HepG2 (cell line): ENCODE measurements around the gene AGBL1. TPM values are rescaled to one million over a fixed set of nuclear protein-coding genes. Genes with fewer than 3 reads are reported as not detected.
A peak's percentile ranks its signal among the peaks of the same experiment; 100 is the strongest.

ENCODE experiments used
- ATAC-seq: fragments of 200-7000 bp; cut with Tn5 transposase; 3 replicates; pipeline ENCODE4 v1.9.1; 2020; ENCODE audit warnings: mild to moderate bottlenecking, moderate library complexity
- BruUV-seq: library from RNA; stranded (reverse); fragments of 400-500 nt; replicated peaks from 2 replicates; lab custom pipeline; 2021; lab: Mats Ljungman, UMichigan
- CTCF ChIA-PET: fragments of 300-600 bp; formaldehyde crosslinking; extraction: SDS; loops from one replicate; lab custom pipeline; 2021; ENCODE audit warnings: low total read pairs, inconsistent platforms, low intra/inter-chr PET ratio; lab: Yijun Ruan, JAX
- POLR2A ChIA-PET: fragments of 350-600 bp; sonication (Branson Sonifier 250); formaldehyde crosslinking; loops from one replicate; lab custom pipeline; 2020; ENCODE audit warnings: antibody characterized with exemption, inconsistent platforms; lab: Yijun Ruan, JAX
- DNase-seq: peaks from one replicate; pipeline ENCODE4 v3.0.0-alpha.2; 2015; ENCODE audit warnings: low spot score
- FAIRE-seq: peaks from 3 replicates; lab custom pipeline; 2011; peaks lifted over from hg19 to GRCh38; lab: Jason Lieb, UNC
- H2AFZ ChIP-seq: one replicate; pipeline ENCODE4 v1.6.1; 2011; ENCODE audit warnings: low read length, inconsistent platforms
- H3K27ac ChIP-seq: fragments of 300-600 bp; 3 replicates; pipeline ENCODE4 v1.8.0; 2011; ENCODE audit warnings: mixed run types, mild to moderate bottlenecking, mixed read lengths, low read length, inconsistent platforms; ENCODE audit not compliant: insufficient read depth; ENCODE audit errors: extremely low read length
- H3K27me3 ChIP-seq, 2 experiments: fragments of 200-600 bp in 1 of 2; 2 replicates in 1 of 2; 3 replicates in 1 of 2; pipeline versions ENCODE4 v1.6.0 to v1.8.0; 2011; ENCODE audit warnings: low read length in 2 of 2, mild to moderate bottlenecking in 2 of 2, moderate library complexity in 2 of 2, inconsistent platforms in 1 of 2; ENCODE audit not compliant: insufficient read depth in 2 of 2, control insufficient read depth in 1 of 2
- H3K36me3 ChIP-seq, 2 experiments: fragments of 200-600 bp in 1 of 2; replicated peaks in 1 of 2; 2 replicates in 1 of 2; 3 replicates in 1 of 2; pipeline versions ENCODE4 v1.5.1 to v1.8.0; 2011; ENCODE audit warnings: low read length in 2 of 2, inconsistent platforms in 1 of 2; ENCODE audit not compliant: insufficient read depth in 2 of 2, control insufficient read depth in 1 of 2
- H3K4me1 ChIP-seq: 2 replicates; pipeline ENCODE4 v1.5.1; 2012; ENCODE audit warnings: low read length, inconsistent platforms; ENCODE audit not compliant: insufficient read depth
- H3K4me2 ChIP-seq: 2 replicates; pipeline ENCODE4 v1.6.0; 2011; ENCODE audit warnings: low read depth, low read length, inconsistent platforms
- H3K4me3 ChIP-seq, 3 experiments: fragments of 200-600 bp in 1 of 3; sonication (generic), shearing (Covaris generic) in 1 of 3; replicated peaks in 1 of 3; 2 replicates each; pipeline ENCODE4 v1.5.1; 2011 to 2016; ENCODE audit warnings: low read length in 3 of 3, inconsistent platforms in 2 of 3, low read depth in 2 of 3, mild to moderate bottlenecking in 2 of 3, control low read depth in 1 of 3, mixed read lengths in 1 of 3; ENCODE audit not compliant: insufficient read depth in 1 of 3
- H3K79me2 ChIP-seq: one replicate; pipeline ENCODE4 v1.6.1; 2011; ENCODE audit warnings: low read length, inconsistent platforms; ENCODE audit not compliant: insufficient read depth
- H3K9ac ChIP-seq: 2 replicates; pipeline ENCODE4 v1.6.0; 2011; ENCODE audit warnings: mild to moderate bottlenecking, low read depth, low read length, inconsistent platforms; ENCODE audit not compliant: insufficient read depth
- H3K9me3 ChIP-seq: 2 replicates; pipeline ENCODE4 v1.5.1; 2012; ENCODE audit warnings: mild to moderate bottlenecking, low read length
- H4K20me1 ChIP-seq: 2 replicates; pipeline ENCODE4 v1.6.0; 2011; ENCODE audit warnings: inconsistent platforms, mild to moderate bottlenecking, low read length, moderate library complexity; ENCODE audit not compliant: insufficient read depth
- ATF3 ChIP-seq: sonication (generic); formaldehyde crosslinking; IDR thresholded peaks from 2 replicates; pipeline ENCODE4 v1.4.0; 2020; ENCODE audit warnings: missing genetic modification reagents
- ETS1 ChIP-seq: sonication (generic); formaldehyde crosslinking; IDR thresholded peaks from 2 replicates; pipeline ENCODE4 v1.4.0; 2020; ENCODE audit warnings: missing genetic modification reagents
- MAFF ChIP-seq: IDR thresholded peaks from 2 replicates; pipeline ENCODE4 v1.6.1; 2011; ENCODE audit warnings: low read depth, low read length, improper control_type of control experiment
- MAFK ChIP-seq, 2 experiments: IDR thresholded peaks in 1 of 2; conservative IDR thresholded peaks in 1 of 2; 2 replicates each; pipeline ENCODE4 v1.6.1; 2011; ENCODE audit warnings: improper control_type of control experiment in 2 of 2, low read length in 2 of 2
- MAZ ChIP-seq, 2 experiments: sonication (generic) in 1 of 2; formaldehyde crosslinking in 1 of 2; IDR thresholded peaks; 2 replicates each; pipeline versions ENCODE4 v1.5.0 to v1.6.1; 2012 to 2020; ENCODE audit warnings: low read depth in 2 of 2, mild to moderate bottlenecking in 2 of 2, borderline replicate concordance in 1 of 2, improper control_type of control experiment in 1 of 2, low read length in 1 of 2, missing genetic modification reagents in 1 of 2, moderate library complexity in 1 of 2
- THAP11 ChIP-seq: IDR thresholded peaks from 2 replicates; pipeline ENCODE4 v1.6.1; 2016; ENCODE audit warnings: missing biosample characterization, missing genetic modification reagents
- XBP1 ChIP-seq: sonication (generic); formaldehyde crosslinking; IDR thresholded peaks from 2 replicates; pipeline ENCODE4 v1.5.0; 2020; ENCODE audit warnings: missing genetic modification reagents
- YEATS4 ChIP-seq: sonication (generic); formaldehyde crosslinking; IDR thresholded peaks from 2 replicates; pipeline ENCODE4 v1.4.0; 2020; ENCODE audit warnings: missing genetic modification reagents, borderline replicate concordance
- ZNF10 ChIP-seq: sonication (generic); formaldehyde crosslinking; IDR thresholded peaks from 2 replicates; pipeline ENCODE4 v1.4.0; 2020; ENCODE audit warnings: mild to moderate bottlenecking, low read depth, missing genetic modification reagents, borderline replicate concordance
- ZNF33B ChIP-seq: sonication (generic); formaldehyde crosslinking; IDR thresholded peaks from 2 replicates; pipeline ENCODE4 v1.5.1; 2020; ENCODE audit warnings: mild to moderate bottlenecking, missing genetic modification reagents
- ZNF687 ChIP-seq: sonication (generic); formaldehyde crosslinking; IDR thresholded peaks from 2 replicates; pipeline ENCODE4 v1.5.1; 2020; ENCODE audit warnings: mild to moderate bottlenecking, missing genetic modification reagents, moderate library complexity
- WGBS: methylation state at CpG from one replicate; pipeline ENCODE4 v1.1.6; 2017; ENCODE audit warnings: low lambda C conversion rate; 5-methylcytosine and 5-hydroxymethylcytosine counted together
- in situ Hi-C: cut with HindIII; loops from 2 replicates; pipeline ENCODE4 v1.10.0; 2017; ENCODE audit warnings: low pct_unique_long_range_greater_than_20kb; ENCODE audit not compliant: extremely low pct_ligation_motif_present
- intact Hi-C: fragments of 100-400 bp; cut with micrococcal nuclease; formaldehyde crosslinking; loops from one replicate; pipeline ENCODE4 v1.10.0; 2022; ENCODE audit not compliant: unreplicated experiment
- polyA plus RNA-seq, 8 experiments: library from polyadenylated mRNA; depleted of rRNA in 3 of 8; stranded (reverse) in 7 of 8; unstranded in 1 of 8; fragments of >200 nt; fragmentation: Illumina TruSeq in 4 of 8; extraction: Trizol in 4 of 8; gene quantifications; 2 replicates each; pipeline versions ENCODE4 v1.2.1 to v1.2.3, GENCODE V29; 2011 to 2016; ENCODE audit warnings: low read depth in 4 of 8, missing spikeins in 1 of 8, mixed read lengths in 1 of 8; ENCODE audit not compliant: insufficient read depth in 1 of 8
- total RNA-seq, 5 experiments: library from RNA; depleted of rRNA; stranded (reverse); fragments of >200 nt; fragmentation: Illumina TruSeq; extraction: Trizol; gene quantifications; 2 replicates each; pipeline ENCODE4 v1.2.3, GENCODE V29; 2016; ENCODE audit warnings: low read depth in 1 of 5

AGBL1 gene
- total and polyA plus RNA-seq, 2 of the 13 experiments (the other 11 are each of a cell fraction or from before 2014, with no cell fraction given) = 0.01 TPM; not detected in 1

- Histone ChIP-seq H3K4me3 (no peak overlapping the region), H4K20me1 (no peaks in the 10 kb centered on the region), H3K27ac (no peak overlapping the region), H3K9ac (no peak overlapping the region), H3K36me3 (no peaks in the 10 kb centered on the region), H3K9me3 (peaks cover 64% of the 10 kb centered on the region), H3K27me3 (no peaks in the 10 kb centered on the region; a peak in 1 of 5 replicates), H3K4me1 (no peaks in the 10 kb centered on the region), H2AFZ (no peak overlapping the region), H3K4me2 (no peak overlapping the region), H3K79me2 (no peaks in the 10 kb centered on the region)
- ChIA-PET CTCF (no interaction called here), POLR2A (no interaction called here)
- TF ChIP-seq ZNF687 (no peak), XBP1 (CRISPR knock-in tag) (no peak), ZNF33B (no peak), ZNF10 (no peak), MAZ (IDR thresholded peaks at IDR 0.05; ENCODE audit: borderline replicate concordance, low read depth, low read length) (no peak), MAZ (CRISPR knock-in tag; IDR thresholded peaks at IDR 0.05; ENCODE audit: low read depth) (no peak), YEATS4 (no peak), ATF3 (CRISPR knock-in tag) (no peak), MAFF (peak; percentile 43; the same call in 1 of the 2 replicates), ETS1 (CRISPR knock-in tag) (no peak), MAFK (conservative IDR thresholded peaks at IDR 0.05 in 1 of 2, IDR thresholded peaks at IDR 0.05 in 1 of 2; ENCODE audit: low read length in 2 of 2) (peak; percentile 40 to 56), THAP11 (no peak)
- no TSS peak for BruUV-seq
- 0% methylated on average over 3 of the region's 3 CpGs for WGBS
- ATAC-seq (no peak), FAIRE-seq (no peak), DNase-seq (no peak)
- intact Hi-C loops = no loop called here
- in situ Hi-C loops = no loop called here
Observed at GRCh38 chr15:86685263-86685662, 605.6 kb downstream of the AGBL1 start.
